Natural killer cell (primary cell): ENCODE measurements around the gene THEMIS. TPM values are rescaled to one million over a fixed set of nuclear protein-coding genes. Genes with fewer than 3 reads are reported as not detected.

Source experiments
- ATAC-seq, 3 donors: fragments of 150-1000 bp in 2 of 3; fragments of 200-7000 bp in 1 of 3; cut with Tn5 transposase; 1 replicate in 1 of 3; 2 replicates in 2 of 3; pipeline ENCODE4 v1.10.0; 2021; ENCODE audit warnings: mild to moderate bottlenecking in 2 of 3, moderate library complexity in 2 of 3
- DNase-seq, 2 donors: peaks; one replicate each; pipeline versions ENCODE4 v3.0.0 to v3.0.0-alpha.2; 2013 to 2021; ENCODE audit warnings: mixed read lengths in 1 of 2
- H3K27ac ChIP-seq: one replicate; pipeline ENCODE4 v1.5.1; 2013; ENCODE audit warnings: mild to moderate bottlenecking, low read length
- H3K27me3 ChIP-seq: one replicate; pipeline ENCODE4 v1.6.1; 2013; ENCODE audit warnings: low read length; ENCODE audit not compliant: control insufficient read depth, insufficient read depth
- H3K36me3 ChIP-seq: one replicate; pipeline ENCODE4 v1.6.1; 2013; ENCODE audit warnings: low read length; ENCODE audit not compliant: control insufficient read depth, insufficient read depth
- H3K4me1 ChIP-seq: one replicate; pipeline ENCODE4 v1.6.1; 2013; ENCODE audit warnings: low read length; ENCODE audit not compliant: control insufficient read depth, insufficient read depth
- H3K4me3 ChIP-seq: one replicate; pipeline ENCODE4 v1.5.1; 2013; ENCODE audit warnings: low read length
- H3K9me3 ChIP-seq: one replicate; pipeline ENCODE4 v1.6.1; 2013; ENCODE audit warnings: low read length; ENCODE audit not compliant: control insufficient read depth, insufficient read depth
- H3K27ac Mint-ChIP-seq, 2 donors: one replicate each; pipeline ENCODE4 v1.8.0; 2022; ENCODE audit warnings: mild to moderate bottlenecking in 2 of 2, mixed read lengths in 2 of 2, moderate library complexity in 1 of 2
- H3K27me3 Mint-ChIP-seq, 2 donors: one replicate each; pipeline ENCODE4 v1.8.0; 2022; ENCODE audit warnings: low read depth in 2 of 2, mixed read lengths in 2 of 2
- H3K36me3 Mint-ChIP-seq: one replicate; pipeline ENCODE4 v1.8.0; 2022; ENCODE audit warnings: mixed read lengths
- H3K4me1 Mint-ChIP-seq, 2 donors: one replicate each; pipeline ENCODE4 v1.8.0; 2022; ENCODE audit warnings: mixed read lengths in 2 of 2
- H3K4me3 Mint-ChIP-seq: one replicate; pipeline ENCODE4 v1.8.0; 2022; ENCODE audit warnings: mild to moderate bottlenecking, moderate library complexity, mixed read lengths
- H3K9me3 Mint-ChIP-seq, 2 donors: one replicate each; pipeline ENCODE4 v1.8.0; 2022; ENCODE audit warnings: mixed read lengths in 2 of 2
- WGBS: methylation state at CpG from one replicate; pipeline ENCODE4 v1.1.7; 2013; ENCODE audit warnings: missing lambda C conversion rate; ENCODE audit not compliant: insufficient coverage; 5-methylcytosine and 5-hydroxymethylcytosine counted together
- intact Hi-C: fragments of 100-400 bp; cut with micrococcal nuclease; formaldehyde crosslinking; loops from one replicate; pipeline ENCODE4 v1.14.2; 2022
- total RNA-seq, 4 donors: library from RNA; stranded (reverse); fragments of 120-200 nt in 1 of 4; gene quantifications; one replicate each; pipeline versions ENCODE4 v1.2.3 to v1.2.4, GENCODE V29; 2013 to 2022
- TF ChIP-seq, protein P1 (sequence below): fragments of 200-600 bp; IDR thresholded peaks from one replicate; pipeline ENCODE4 v1.8.0; 2022; ENCODE audit warnings: antibody characterized with exemption

THEMIS gene
- total RNA-seq, 3 donors from 2014 or later (not counting 1 experiment from before 2014, with no cell fraction given) = 0.82 to 11.7 (median 1.7) TPM

DNA sequence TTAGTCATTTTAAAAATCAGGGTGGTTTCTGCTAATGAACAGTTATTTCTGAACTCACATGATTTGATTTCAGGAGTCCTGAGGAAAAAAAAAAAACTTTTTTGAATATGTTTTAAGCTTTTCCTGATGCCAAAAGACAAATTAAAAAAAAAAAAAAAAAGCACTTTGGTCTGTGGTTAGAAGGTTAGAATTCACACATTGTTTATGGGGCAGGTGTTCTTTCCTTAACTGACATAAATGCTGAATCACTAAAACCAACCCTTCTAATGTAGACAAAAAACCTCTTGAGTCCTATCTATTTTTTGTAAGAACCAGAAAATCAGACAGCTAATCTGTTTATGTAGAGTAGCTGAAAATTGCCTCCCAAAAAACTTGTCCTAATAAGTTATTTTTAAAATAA, 20.4 kb downstream of the THEMIS start:
- H3K4me3 Mint-ChIP-seq = no peak overlapping the region

GRCh38 chr6:127879685-127880084, 21.2 kb downstream of the THEMIS start:
- Mint-ChIP-seq H3K9me3 (peaks cover 0 to 3% of the 10 kb centered on the region in 2 donors), H3K4me1 (no peaks in the 10 kb centered on the region), H3K27ac (peak overlapping the region in 1 of 2 donors; percentile 31), H3K36me3 (no peaks in the 10 kb centered on the region), H3K27me3 (peaks cover 0 to 3% of the 10 kb centered on the region in 2 donors), H3K4me3 (peak overlapping the region; percentile 51)
- peak in 1 of 2 donors; percentile 54 for DNase-seq
- TF ChIP-seq, protein P1, sequence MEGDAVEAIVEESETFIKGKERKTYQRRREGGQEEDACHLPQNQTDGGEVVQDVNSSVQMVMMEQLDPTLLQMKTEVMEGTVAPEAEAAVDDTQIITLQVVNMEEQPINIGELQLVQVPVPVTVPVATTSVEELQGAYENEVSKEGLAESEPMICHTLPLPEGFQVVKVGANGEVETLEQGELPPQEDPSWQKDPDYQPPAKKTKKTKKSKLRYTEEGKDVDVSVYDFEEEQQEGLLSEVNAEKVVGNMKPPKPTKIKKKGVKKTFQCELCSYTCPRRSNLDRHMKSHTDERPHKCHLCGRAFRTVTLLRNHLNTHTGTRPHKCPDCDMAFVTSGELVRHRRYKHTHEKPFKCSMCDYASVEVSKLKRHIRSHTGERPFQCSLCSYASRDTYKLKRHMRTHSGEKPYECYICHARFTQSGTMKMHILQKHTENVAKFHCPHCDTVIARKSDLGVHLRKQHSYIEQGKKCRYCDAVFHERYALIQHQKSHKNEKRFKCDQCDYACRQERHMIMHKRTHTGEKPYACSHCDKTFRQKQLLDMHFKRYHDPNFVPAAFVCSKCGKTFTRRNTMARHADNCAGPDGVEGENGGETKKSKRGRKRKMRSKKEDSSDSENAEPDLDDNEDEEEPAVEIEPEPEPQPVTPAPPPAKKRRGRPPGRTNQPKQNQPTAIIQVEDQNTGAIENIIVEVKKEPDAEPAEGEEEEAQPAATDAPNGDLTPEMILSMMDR = no peak
- no peak for ATAC-seq
- Histone ChIP-seq H3K27ac (no peak overlapping the region), H3K36me3 (no peaks in the 10 kb centered on the region), H3K9me3 (no peaks in the 10 kb centered on the region), H3K4me1 (no peaks in the 10 kb centered on the region), H3K27me3 (no peaks in the 10 kb centered on the region), H3K4me3 (no peak overlapping the region)
- intact Hi-C loops = no loop called here
- 56% methylated on average over 12 of the region's 12 CpGs for WGBS

More for the DNA sequence above, 20.4 kb downstream of the THEMIS start:
- Histone ChIP-seq H3K4me1 (no peaks in the 10 kb centered on the region), H3K27me3 (no peaks in the 10 kb centered on the region), H3K4me3 (no peak overlapping the region), H3K9me3 (no peaks in the 10 kb centered on the region), H3K36me3 (no peaks in the 10 kb centered on the region), H3K27ac (no peak overlapping the region)
- intact Hi-C loops = no loop called here
- DNase-seq (peak in 1 of 2 donors; percentile 57), ATAC-seq (no peak)
- H3K9me3 Mint-ChIP-seq = peaks cover 0 to 3% of the 10 kb centered on the region in 2 donors
- H3K27ac Mint-ChIP-seq = no peak overlapping the region
- TF ChIP-seq, protein P1 = no peak
- peaks cover 0 to 3% of the 10 kb centered on the region in 2 donors for H3K27me3 Mint-ChIP-seq
- H3K36me3 Mint-ChIP-seq = no peaks in the 10 kb centered on the region
- no peaks in the 10 kb centered on the region for H3K4me1 Mint-ChIP-seq

DNA sequence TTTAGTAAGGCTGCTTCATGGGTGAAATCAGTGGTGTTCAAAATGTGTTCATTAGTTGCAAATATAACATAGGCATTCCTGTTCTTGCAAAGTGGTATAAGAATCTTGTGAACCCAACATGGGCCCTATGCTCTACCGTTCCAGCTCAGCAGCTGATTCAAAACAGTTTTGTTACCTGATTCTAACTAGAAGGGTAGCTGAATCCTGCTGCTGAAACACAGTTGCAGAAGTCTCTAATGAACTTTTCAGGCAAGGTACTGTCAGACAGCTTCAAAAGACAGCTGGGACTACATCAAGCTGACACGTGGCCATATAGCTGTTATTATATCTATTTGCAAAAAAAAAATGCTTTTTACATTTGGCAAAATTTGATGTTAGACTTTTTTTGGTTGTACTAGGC, 22.7 kb downstream of the THEMIS start:
- Histone ChIP-seq H3K4me1 (no peaks in the 10 kb centered on the region), H3K9me3 (no peaks in the 10 kb centered on the region), H3K27ac (no peak overlapping the region), H3K4me3 (no peak overlapping the region), H3K27me3 (no peaks in the 10 kb centered on the region), H3K36me3 (no peaks in the 10 kb centered on the region)
- Mint-ChIP-seq H3K9me3 (peaks cover 0 to 1% of the 10 kb centered on the region in 2 donors), H3K27ac (no peak overlapping the region), H3K4me1 (no peaks in the 10 kb centered on the region), H3K27me3 (peaks cover 0 to 3% of the 10 kb centered on the region in 2 donors), H3K36me3 (no peaks in the 10 kb centered on the region), H3K4me3 (no peak overlapping the region)
- ATAC-seq (no peak), DNase-seq (no peak)
- 55% methylated on average over 2 of the region's 2 CpGs for WGBS
- TF ChIP-seq, protein P1 = no peak
- intact Hi-C loops = no loop called here

GRCh38 chr6:127877231-127877630, 23.6 kb downstream of the THEMIS start:
- H3K4me1 ChIP-seq = no peaks in the 10 kb centered on the region
- H3K9me3 ChIP-seq = no peaks in the 10 kb centered on the region
- intact Hi-C loops = no loop called here
- DNase-seq (no peak), ATAC-seq (no peak)
- H3K27me3 ChIP-seq = no peaks in the 10 kb centered on the region
- H3K36me3 ChIP-seq = no peaks in the 10 kb centered on the region
- H3K9me3 Mint-ChIP-seq = peaks cover 0 to 2% of the 10 kb centered on the region in 2 donors
- no peak overlapping the region for H3K27ac Mint-ChIP-seq
- H3K27me3 Mint-ChIP-seq = peaks cover 0 to 3% of the 10 kb centered on the region in 2 donors
- no peak overlapping the region for H3K27ac ChIP-seq
- TF ChIP-seq, protein P1 = no peak
- H3K36me3 Mint-ChIP-seq = no peaks in the 10 kb centered on the region
- no peaks in the 10 kb centered on the region for H3K4me1 Mint-ChIP-seq
- H3K4me3 ChIP-seq = no peak overlapping the region
- WGBS = no CpG with 5 or more reads among the region's 3 CpGs
- no peak overlapping the region for H3K4me3 Mint-ChIP-seq
